Thymus (tissue), 11 donors: ENCODE results near the gene CMSS1. TPM values are rescaled to one million over a fixed set of nuclear protein-coding genes. Genes with fewer than 3 reads are reported as not detected.
"Not testable (repeated sequence)": the region's sequence is repeated elsewhere in the genome, so short reads cannot be mapped to it uniquely, and the experiment has no call there.

Source experiments
- DNase-seq, 9 donors: peaks; one replicate each; pipeline ENCODE4 v3.0.0-alpha.2; 2013; ENCODE audit warnings: low spot score in 9 of 9, low read depth in 6 of 9, missing footprints in 1 of 9
- H3K27ac ChIP-seq, 2 donors: one replicate each; pipeline ENCODE4 v1.5.1; 2013; ENCODE audit warnings: control low read depth in 1 of 2, low read depth in 1 of 2, low read length in 1 of 2, mild to moderate bottlenecking in 1 of 2, moderate library complexity in 1 of 2
- H3K27me3 ChIP-seq, 2 donors: one replicate each; pipeline ENCODE4 v1.5.1; 2013; ENCODE audit warnings: low read length in 1 of 2; ENCODE audit not compliant: control insufficient read depth in 2 of 2, insufficient read depth in 1 of 2
- H3K36me3 ChIP-seq, 2 donors: one replicate each; pipeline ENCODE4 v1.5.1; 2013; ENCODE audit warnings: low read length in 1 of 2, mild to moderate bottlenecking in 1 of 2, moderate library complexity in 1 of 2; ENCODE audit not compliant: control insufficient read depth in 2 of 2, insufficient read depth in 2 of 2
- H3K4me1 ChIP-seq, 2 donors: one replicate each; pipeline ENCODE4 v1.5.1; 2013; ENCODE audit warnings: low read length in 2 of 2; ENCODE audit not compliant: control insufficient read depth in 2 of 2, insufficient read depth in 2 of 2
- H3K4me3 ChIP-seq, 2 donors: one replicate each; pipeline ENCODE4 v1.5.1; 2013; ENCODE audit warnings: low read length in 2 of 2, control low read depth in 1 of 2, mild to moderate bottlenecking in 1 of 2
- H3K9me3 ChIP-seq, 2 donors: one replicate each; pipeline ENCODE4 v1.5.1; 2013; ENCODE audit warnings: low read length in 1 of 2, mild to moderate bottlenecking in 1 of 2; ENCODE audit not compliant: control insufficient read depth in 2 of 2, insufficient read depth in 1 of 2
- WGBS: extraction: QIAGEN DNeasy Blood & Tissue Kit; methylation state at CpG from one replicate; pipeline ENCODE4 v1.1.7; 2013; 5-methylcytosine and 5-hydroxymethylcytosine counted together
- polyA plus RNA-seq: library from polyadenylated mRNA; stranded (reverse); fragments of 200-250 nt; gene quantifications from one replicate; pipeline ENCODE4 v1.2.3, GENCODE V29; 2013
- total RNA-seq: library from RNA; stranded (reverse); fragments of 120-200 nt; gene quantifications from one replicate; pipeline ENCODE4 v1.2.4, GENCODE V29; 2013
- donor health status: healthy.

Gene CMSS1
- total and polyA plus RNA-seq, 2 donors = 27.3 to 39.0 TPM

- 95% methylated on average over 7 of the region's 7 CpGs for WGBS
- H3K4me1 ChIP-seq = peaks cover 0 to 4% of the 10 kb centered on the region in 2 donors
- no peak overlapping the region for H3K4me3 ChIP-seq
- no peaks in the 10 kb centered on the region for H3K9me3 ChIP-seq
- no peak for DNase-seq
- no peaks in the 10 kb centered on the region for H3K27me3 ChIP-seq
- no peaks in the 10 kb centered on the region for H3K36me3 ChIP-seq
- no peak overlapping the region for H3K27ac ChIP-seq
Measured at GRCh38 chr3:100089812-100090668, 272.4 kb downstream of the CMSS1 start.

- no peak overlapping the region for H3K27ac ChIP-seq
Measured at GRCh38 chr3:100090669-100091005, 273.0 kb downstream of the CMSS1 start.

GRCh38 chr3:100093831-100094230, 276.2 kb downstream of the CMSS1 start:
- Histone ChIP-seq H3K27ac (no peak overlapping the region), H3K4me3 (no peak overlapping the region), H3K36me3 (no peaks in the 10 kb centered on the region), H3K27me3 (no peaks in the 10 kb centered on the region), H3K9me3 (no peaks in the 10 kb centered on the region), H3K4me1 (peaks cover 0 to 4% of the 10 kb centered on the region in 2 donors)
- no peak for DNase-seq
- 99% methylated on average over 1 of the region's 1 CpG for WGBS

More at GRCh38 chr3:100090669-100091005, 273.0 kb downstream of the CMSS1 start:
- Histone ChIP-seq H3K4me3 (no peak overlapping the region), H3K4me1 (peaks cover 0 to 4% of the 10 kb centered on the region in 2 donors), H3K27me3 (no peaks in the 10 kb centered on the region), H3K9me3 (no peaks in the 10 kb centered on the region), H3K36me3 (no peaks in the 10 kb centered on the region)
- DNase-seq = no peak

DNA sequence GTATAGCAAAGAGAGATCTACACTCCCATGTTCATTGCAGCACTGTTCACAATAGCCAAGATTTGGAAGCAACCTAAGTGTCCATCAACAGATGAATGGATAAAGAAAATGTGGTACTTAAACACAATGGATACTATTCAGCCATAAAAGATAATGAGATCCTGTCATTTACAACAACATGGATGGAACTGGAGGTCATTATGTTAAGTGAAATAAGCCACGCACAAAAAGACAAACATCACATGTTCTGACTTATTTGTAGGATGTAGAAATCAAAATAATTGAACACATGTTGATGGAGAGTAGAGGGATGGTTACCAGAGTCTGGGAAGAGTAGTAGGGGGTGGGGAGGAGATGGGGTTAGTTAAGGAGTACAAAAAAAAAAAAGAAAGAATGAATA, 278.6 kb downstream of the CMSS1 start:
- not testable (repeated sequence) for H3K4me1 ChIP-seq
- 100% methylated on average over 1 of the region's 1 CpG for WGBS

DNA sequence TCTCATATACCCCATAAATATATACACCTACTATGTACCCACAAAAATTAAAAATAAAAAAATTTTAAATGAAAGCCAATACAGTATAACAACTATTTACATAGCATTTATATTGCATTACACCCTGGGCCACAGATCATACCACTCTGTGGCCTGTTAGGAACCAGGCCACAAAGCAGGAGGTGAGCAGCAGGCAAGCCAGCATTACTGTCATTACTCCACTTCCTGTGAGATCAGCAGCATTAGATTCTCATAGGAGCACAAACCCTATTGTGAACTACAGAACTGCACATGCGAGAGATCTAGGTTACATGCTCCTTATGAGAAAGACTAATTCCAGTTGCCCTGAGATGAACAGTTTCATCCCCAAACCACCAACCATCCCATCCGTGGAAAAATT, 279.2 kb downstream of the CMSS1 start:
- H3K4me1 ChIP-seq = no peaks in the 10 kb centered on the region
- H3K27ac ChIP-seq = no peak overlapping the region
- H3K36me3 ChIP-seq = no peaks in the 10 kb centered on the region
- no peaks in the 10 kb centered on the region for H3K27me3 ChIP-seq
- no peak for DNase-seq
- H3K9me3 ChIP-seq = no peaks in the 10 kb centered on the region
- 98% methylated on average over 2 of the region's 2 CpGs for WGBS
- H3K4me3 ChIP-seq = no peak overlapping the region

More for the DNA sequence above, 278.6 kb downstream of the CMSS1 start:
- not testable (repeated sequence) for DNase-seq, H3K9me3 ChIP-seq, H3K36me3 ChIP-seq, H3K4me3 ChIP-seq, H3K27me3 ChIP-seq, H3K27ac ChIP-seq

DNA sequence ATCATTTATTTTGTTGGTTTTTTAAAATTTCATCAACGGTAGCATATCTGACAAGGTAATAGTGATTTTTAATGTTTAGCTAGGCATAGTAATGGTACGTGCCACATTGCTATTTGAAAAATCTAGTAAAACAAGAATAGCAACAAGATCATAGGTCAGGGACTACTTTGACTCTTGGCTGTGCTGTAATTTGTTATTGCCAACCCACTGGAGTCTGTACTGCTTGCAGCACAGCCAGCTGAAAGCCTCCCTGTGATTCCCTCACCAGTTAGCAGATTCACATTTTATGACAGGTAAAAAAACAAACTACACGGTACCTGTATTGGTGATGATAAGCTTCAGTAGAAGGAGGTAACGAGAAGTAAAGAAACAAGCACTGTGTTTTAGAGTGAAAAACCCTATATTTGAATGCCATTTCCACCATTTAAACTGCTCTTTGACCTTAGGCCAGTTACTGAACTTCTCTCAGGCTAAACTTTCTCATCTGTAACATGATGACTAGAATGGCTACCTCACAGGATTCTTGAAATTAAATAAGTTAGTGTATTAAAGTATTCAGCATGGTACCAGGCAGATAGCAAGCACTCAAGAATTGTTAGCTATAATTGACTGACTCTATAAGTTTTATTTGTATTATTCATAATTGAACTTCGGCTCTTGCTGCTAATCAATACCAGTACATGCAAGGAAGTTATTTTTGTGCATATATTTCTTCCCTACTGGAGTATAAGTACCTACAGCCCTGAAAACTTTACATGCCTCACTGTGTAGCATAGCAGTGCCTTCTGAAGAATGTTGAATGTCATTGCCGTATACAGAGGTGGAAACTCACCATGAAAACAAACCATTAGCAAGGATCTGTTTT, 280.5 kb downstream of the CMSS1 start:
- H3K4me3 ChIP-seq = no peak overlapping the region
- H3K4me1 ChIP-seq = no peaks in the 10 kb centered on the region
- H3K27ac ChIP-seq = no peak overlapping the region
- H3K27me3 ChIP-seq = no peaks in the 10 kb centered on the region
- no peaks in the 10 kb centered on the region for H3K9me3 ChIP-seq
- 97% methylated on average over 6 of the region's 6 CpGs for WGBS
- no peak for DNase-seq
- H3K36me3 ChIP-seq = no peaks in the 10 kb centered on the region

DNA sequence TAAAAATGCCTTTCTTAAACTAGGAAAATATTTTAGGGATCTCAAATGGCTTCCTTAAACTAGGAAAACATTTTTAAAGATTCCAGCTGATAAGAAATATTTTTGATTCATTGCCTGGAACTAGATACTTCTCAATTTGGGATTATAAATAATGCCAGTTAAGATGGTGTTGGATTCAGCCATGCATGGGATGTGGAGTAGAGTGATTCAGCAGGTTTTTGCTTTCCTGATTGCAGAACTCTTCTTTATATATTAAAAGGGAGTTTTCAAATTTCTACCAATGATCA, 281.1 kb downstream of the CMSS1 start:
- no peak for DNase-seq
- H3K4me1 ChIP-seq = no peaks in the 10 kb centered on the region
- H3K36me3 ChIP-seq = no peaks in the 10 kb centered on the region
- H3K27ac ChIP-seq = no peak overlapping the region
- H3K9me3 ChIP-seq = no peaks in the 10 kb centered on the region
- H3K4me3 ChIP-seq = no peak overlapping the region
- no peaks in the 10 kb centered on the region for H3K27me3 ChIP-seq

DNA sequence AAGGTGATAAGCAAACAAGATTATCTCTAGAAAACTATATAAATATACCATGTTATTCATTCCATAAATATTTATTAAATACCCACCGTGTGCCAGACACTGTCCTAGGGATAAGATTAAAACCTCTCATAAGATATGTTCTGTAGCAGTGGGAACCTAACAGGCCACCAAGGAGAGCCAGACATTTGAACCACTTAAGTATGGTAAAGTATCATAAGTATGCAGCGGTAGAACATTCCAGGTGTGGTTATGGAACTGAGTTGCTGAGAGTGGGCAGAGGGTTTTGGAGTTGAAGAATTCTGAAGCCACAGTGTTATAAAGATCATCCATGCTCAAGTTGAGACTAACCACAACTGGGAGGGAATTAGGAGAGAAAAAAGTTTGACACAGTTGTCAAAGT, 282.0 kb downstream of the CMSS1 start:
- Histone ChIP-seq H3K27me3 (no peaks in the 10 kb centered on the region), H3K36me3 (no peaks in the 10 kb centered on the region), H3K27ac (no peak overlapping the region), H3K4me3 (no peak overlapping the region), H3K9me3 (no peaks in the 10 kb centered on the region), H3K4me1 (no peaks in the 10 kb centered on the region)
- WGBS = 98% methylated on average over 2 of the region's 2 CpGs
- no peak for DNase-seq

GRCh38 chr3:100100425-100100824, 282.8 kb downstream of the CMSS1 start:
- Histone ChIP-seq H3K27ac (no peak overlapping the region), H3K36me3 (no peaks in the 10 kb centered on the region), H3K4me1 (no peaks in the 10 kb centered on the region), H3K4me3 (no peak overlapping the region), H3K27me3 (no peaks in the 10 kb centered on the region), H3K9me3 (no peaks in the 10 kb centered on the region)
- WGBS = over 99% methylated on average over 2 of the region's 2 CpGs
- no peak for DNase-seq
